Measurements from ENCODE around the gene FNDC3B.

GRCh38 chr3:172029425-172030098 lies 9.8 kb upstream of the FNDC3B start:
- TF ChIP-seq POLR2AphosphoS5 (IDR thresholded peaks at IDR 0.05; ENCODE audit: low read depth, low read length) (no peak), CTCF (IDR thresholded peaks at IDR 0.05) (no peak), REST (IDR thresholded peaks at IDR 0.05; ENCODE audit: insufficient read depth in 1 of 2, low read depth in 2 of 2, low read length in 1 of 2) (no peak), TCF7L2 (IDR thresholded peaks at IDR 0.05; ENCODE audit: low read depth, low read length) (no peak), SIN3A (IDR thresholded peaks at IDR 0.05; ENCODE audit: borderline replicate concordance, insufficient read depth, low read depth, low read length) (no peak)
